A673 (cell line): ENCODE results near the gene SOX5. TPM values are rescaled to one million over a fixed set of nuclear protein-coding genes. Genes with fewer than 3 reads are reported as not detected.
"Not testable (repeated sequence)": the region's sequence is repeated elsewhere in the genome, so short reads cannot be mapped to it uniquely, and the experiment has no call there.

ENCODE experiments used
- BruUV-seq: library from RNA; stranded (reverse); fragments of 400-500 nt; replicated peaks from 2 replicates; lab custom pipeline; 2021; lab: Mats Ljungman, UMichigan
- CTCF ChIA-PET: fragments of 300-600 bp; sonication (Branson Sonifier 250); formaldehyde crosslinking; loops from one replicate; lab custom pipeline; 2022; ENCODE audit warnings: antibody characterized with exemption; lab: Charles Lee
- POLR2A ChIA-PET: fragments of 300-600 bp; sonication (Branson Sonifier 250); formaldehyde crosslinking; loops from one replicate; lab custom pipeline; 2022; ENCODE audit warnings: antibody characterized with exemption; ENCODE audit not compliant: low non-redundant PET; lab: Charles Lee
- DNase-seq: peaks from one replicate; pipeline ENCODE4 v3.0.0-alpha.2; 2015; ENCODE audit warnings: low spot score
- H3K27ac ChIP-seq: fragments of 200-600 bp; sonication (generic); 2 replicates; pipeline ENCODE4 v1.5.1; 2016; ENCODE audit warnings: mixed run types, low read depth, mild to moderate bottlenecking, mixed read lengths, antibody characterized with exemption, low read length; ENCODE audit not compliant: poor library complexity, severe bottlenecking
- H3K27me3 ChIP-seq: fragments of 200-600 bp; sonication (generic); replicated peaks from 2 replicates; pipeline ENCODE4 v1.6.1; 2017; ENCODE audit warnings: mixed run types, low read depth, mild to moderate bottlenecking, mixed read lengths, antibody characterized with exemption, low read length; ENCODE audit not compliant: insufficient read depth, poor library complexity
- H3K36me3 ChIP-seq: fragments of 200-600 bp; sonication (generic); 2 replicates; pipeline ENCODE4 v1.6.1; 2016; ENCODE audit warnings: mixed run types, mild to moderate bottlenecking, mixed read lengths, antibody characterized with exemption, low read length; ENCODE audit not compliant: insufficient read depth, poor library complexity, severe bottlenecking
- H3K4me1 ChIP-seq: fragments of 200-600 bp; sonication (generic); 2 replicates; pipeline ENCODE4 v1.6.1; 2017; ENCODE audit warnings: mixed run types, mild to moderate bottlenecking, mixed read lengths, antibody characterized with exemption, low read length; ENCODE audit not compliant: insufficient read depth, poor library complexity, severe bottlenecking
- H3K4me3 ChIP-seq: fragments of 200-600 bp; sonication (generic); 2 replicates; pipeline ENCODE4 v1.5.1; 2016; ENCODE audit warnings: low read depth, mixed run types, mild to moderate bottlenecking, mixed read lengths, low read length; ENCODE audit not compliant: poor library complexity, severe bottlenecking
- H3K9me3 ChIP-seq: fragments of 200-600 bp; sonication (generic); 2 replicates; pipeline ENCODE4 v1.6.1; 2016; ENCODE audit warnings: mixed run types, low read depth, mild to moderate bottlenecking, mixed read lengths, antibody characterized with exemption, low read length; ENCODE audit not compliant: poor library complexity, severe bottlenecking
- EZH2 ChIP-seq: fragments of 200-600 bp; sonication (generic); IDR thresholded peaks from 2 replicates; pipeline ENCODE4 v1.6.1; 2017; ENCODE audit warnings: borderline replicate concordance, low read depth, mild to moderate bottlenecking, mixed read lengths, antibody characterized with exemption, low read length; ENCODE audit not compliant: poor library complexity, severe bottlenecking
- intact Hi-C: fragments of 100-400 bp; cut with micrococcal nuclease; formaldehyde crosslinking; loops from one replicate; pipeline ENCODE4 v1.10.0; 2022; ENCODE audit not compliant: unreplicated experiment
- total RNA-seq: library from RNA; stranded (reverse); gene quantifications from 2 replicates; pipeline ENCODE4 v1.2.3, GENCODE V29; 2021
- TF ChIP-seq, protein P1 (sequence below): fragments of 300-800, 200-600 bp; sonication (generic); conservative IDR thresholded peaks from 2 replicates; pipeline ENCODE4 v1.5.1; 2017; ENCODE audit warnings: low read depth, mild to moderate bottlenecking, antibody characterized with exemption, low read length, moderate library complexity, mixed read lengths

The SOX5 gene
- total RNA-seq, 1 experiment from 2014 or later = 11.9 TPM

- no peak overlapping the region for H3K4me3 ChIP-seq
- H3K27ac ChIP-seq = no peak overlapping the region
- H3K4me1 ChIP-seq = no peaks in the 10 kb centered on the region
- no peak for TF ChIP-seq EZH2
- TF ChIP-seq, protein P1, sequence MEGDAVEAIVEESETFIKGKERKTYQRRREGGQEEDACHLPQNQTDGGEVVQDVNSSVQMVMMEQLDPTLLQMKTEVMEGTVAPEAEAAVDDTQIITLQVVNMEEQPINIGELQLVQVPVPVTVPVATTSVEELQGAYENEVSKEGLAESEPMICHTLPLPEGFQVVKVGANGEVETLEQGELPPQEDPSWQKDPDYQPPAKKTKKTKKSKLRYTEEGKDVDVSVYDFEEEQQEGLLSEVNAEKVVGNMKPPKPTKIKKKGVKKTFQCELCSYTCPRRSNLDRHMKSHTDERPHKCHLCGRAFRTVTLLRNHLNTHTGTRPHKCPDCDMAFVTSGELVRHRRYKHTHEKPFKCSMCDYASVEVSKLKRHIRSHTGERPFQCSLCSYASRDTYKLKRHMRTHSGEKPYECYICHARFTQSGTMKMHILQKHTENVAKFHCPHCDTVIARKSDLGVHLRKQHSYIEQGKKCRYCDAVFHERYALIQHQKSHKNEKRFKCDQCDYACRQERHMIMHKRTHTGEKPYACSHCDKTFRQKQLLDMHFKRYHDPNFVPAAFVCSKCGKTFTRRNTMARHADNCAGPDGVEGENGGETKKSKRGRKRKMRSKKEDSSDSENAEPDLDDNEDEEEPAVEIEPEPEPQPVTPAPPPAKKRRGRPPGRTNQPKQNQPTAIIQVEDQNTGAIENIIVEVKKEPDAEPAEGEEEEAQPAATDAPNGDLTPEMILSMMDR = no peak
- intact Hi-C loops = no loop called here
- no peaks in the 10 kb centered on the region for H3K27me3 ChIP-seq
- no TSS peak for BruUV-seq
- H3K36me3 ChIP-seq = no peaks in the 10 kb centered on the region
- H3K9me3 ChIP-seq = peaks cover 14% of the 10 kb centered on the region
- no peak for DNase-seq
- POLR2A ChIA-PET = no interaction called here
- CTCF ChIA-PET = no interaction called here
Observed at GRCh38 chr12:23523339-23523738, 426.1 kb downstream of the SOX5 start.

DNA sequence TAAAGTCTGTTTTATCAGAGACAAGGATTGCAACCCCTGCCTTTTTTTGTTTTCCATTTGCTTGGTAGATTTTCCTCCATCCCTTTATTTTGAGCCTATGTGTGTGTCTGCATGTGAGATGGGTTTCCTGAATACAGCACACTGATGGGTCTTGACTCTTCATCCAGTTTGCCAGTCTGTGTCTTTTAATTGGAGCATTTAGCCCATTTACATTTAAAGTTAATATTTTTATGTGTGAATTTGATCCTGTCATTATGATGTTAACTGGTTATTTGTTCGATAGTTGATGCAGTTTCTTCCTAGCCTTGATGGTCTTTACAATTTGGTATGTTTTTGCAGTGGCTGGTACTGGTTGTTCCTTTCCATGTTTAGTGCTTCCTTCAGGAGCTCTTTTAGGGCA, 430.0 kb downstream of the SOX5 start:
- H3K27ac ChIP-seq, H3K4me3 ChIP-seq, DNase-seq, BruUV-seq, POLR2A ChIA-PET, H3K36me3 ChIP-seq, intact Hi-C loops, H3K4me1 ChIP-seq, CTCF ChIA-PET, H3K27me3 ChIP-seq: not testable (repeated sequence)
- H3K9me3 ChIP-seq = peaks cover 14% of the 10 kb centered on the region

DNA sequence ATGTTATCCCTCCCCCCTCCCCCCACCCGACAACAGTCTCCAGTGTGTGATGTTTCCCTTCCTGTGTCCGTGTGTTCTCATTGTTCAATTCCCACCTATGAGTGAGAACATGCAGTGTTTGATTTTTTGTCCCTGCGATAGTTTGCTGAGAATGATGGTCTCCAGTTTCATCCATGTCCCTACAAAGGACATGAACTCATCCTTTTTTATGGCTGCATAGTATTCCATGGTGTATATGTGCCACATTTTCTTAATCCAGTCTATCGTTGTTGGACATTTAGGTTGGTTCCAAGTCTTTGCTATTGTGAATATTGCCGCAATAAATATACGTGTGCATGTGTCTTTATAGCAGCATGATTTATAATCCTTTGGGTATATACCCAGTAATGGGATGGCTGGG, 433.7 kb downstream of the SOX5 start:
- BruUV-seq, CTCF ChIA-PET, H3K36me3 ChIP-seq, POLR2A ChIA-PET, intact Hi-C loops, H3K27me3 ChIP-seq, H3K4me1 ChIP-seq, DNase-seq, H3K27ac ChIP-seq, H3K9me3 ChIP-seq, H3K4me3 ChIP-seq: not testable (repeated sequence)

DNA sequence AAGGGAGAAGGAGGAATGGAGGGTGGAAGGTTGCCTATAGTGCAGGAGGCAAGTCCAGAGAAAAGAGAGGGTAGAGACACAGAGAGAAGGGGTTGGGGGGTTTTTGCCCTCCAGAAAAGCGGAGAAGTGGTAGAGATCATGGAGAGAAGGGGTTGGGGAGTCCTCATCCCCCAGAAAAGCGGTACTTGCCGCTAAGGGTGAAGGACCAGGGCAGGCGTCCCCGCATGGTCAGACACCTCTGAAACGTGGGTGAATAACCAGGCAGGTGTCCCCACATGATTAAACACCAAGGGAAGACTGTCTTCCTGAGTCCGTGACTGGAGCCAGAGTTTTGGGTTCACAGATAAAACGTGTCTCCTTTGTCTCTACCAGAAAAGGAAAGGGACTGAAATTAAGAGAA, 439.0 kb downstream of the SOX5 start:
- ChIA-PET POLR2A (no interaction called here), CTCF (no interaction called here)
- TF ChIP-seq, protein P1 = no peak
- Histone ChIP-seq H3K36me3 (no peaks in the 10 kb centered on the region), H3K4me1 (no peaks in the 10 kb centered on the region), H3K9me3 (no peaks in the 10 kb centered on the region), H3K27ac (no peak overlapping the region), H3K4me3 (no peak overlapping the region), H3K27me3 (no peaks in the 10 kb centered on the region)
- DNase-seq = no peak
- intact Hi-C loops = no loop called here
- BruUV-seq = no TSS peak

DNA sequence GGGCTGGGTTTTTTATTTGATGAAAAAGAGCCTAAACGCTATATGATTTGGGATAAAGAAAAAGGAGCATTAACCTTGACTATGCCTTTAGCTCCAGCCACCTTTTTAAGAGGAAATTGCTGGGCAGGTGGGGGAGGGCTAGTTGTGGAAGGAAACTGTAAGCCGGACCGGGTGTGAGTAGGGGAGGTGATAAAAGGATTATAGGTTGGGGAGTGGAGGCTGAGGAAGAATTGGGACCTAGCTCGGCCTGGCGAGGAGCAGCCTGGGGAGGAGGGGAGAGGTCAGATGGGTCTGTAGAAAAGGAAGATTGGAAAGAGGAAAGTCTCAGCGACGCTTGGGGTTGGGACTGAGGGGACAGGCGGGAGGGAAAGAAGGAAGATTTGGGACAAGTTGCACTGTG, 439.6 kb downstream of the SOX5 start:
- H3K9me3 ChIP-seq, H3K27ac ChIP-seq, H3K27me3 ChIP-seq, intact Hi-C loops, DNase-seq, H3K36me3 ChIP-seq, H3K4me1 ChIP-seq, CTCF ChIA-PET, H3K4me3 ChIP-seq, POLR2A ChIA-PET, BruUV-seq: not testable (repeated sequence)

- H3K4me1 ChIP-seq, BruUV-seq, intact Hi-C loops, H3K27ac ChIP-seq, CTCF ChIA-PET, H3K9me3 ChIP-seq, H3K27me3 ChIP-seq, DNase-seq, H3K4me3 ChIP-seq, H3K36me3 ChIP-seq, POLR2A ChIA-PET: not testable (repeated sequence)
Observed at GRCh38 chr12:23507785-23508184, 441.7 kb downstream of the SOX5 start.
